ENCODE data around the gene POLR2B. TPM values are rescaled to one million over a fixed set of nuclear protein-coding genes. Genes with fewer than 3 reads are reported as not detected.
A peak's percentile ranks its signal among the peaks of the same experiment; 100 is the strongest.

POLR2B gene
- total RNA-seq, 1 donor: 94.2 TPM

GRCh38 chr4:56999751-57000150, 21.1 kb downstream of the POLR2B start:
- TF ChIP-seq CTCF (IDR thresholded peaks at IDR 0.05; ENCODE audit: insufficient read depth, low read length): no peak
- no peak overlapping the region for H3K4me3 ChIP-seq (ENCODE audit: low read depth, low read length)
- DNase-seq (ENCODE audit: low read depth): no peak

GRCh38 chr4:57013543-57014120, 34.9 kb downstream of the POLR2B start:
- no peak for DNase-seq (ENCODE audit: low read depth)
- no peak overlapping the region for H3K4me3 ChIP-seq (ENCODE audit: low read depth, low read length)
- no peak for TF ChIP-seq CTCF (IDR thresholded peaks at IDR 0.05; ENCODE audit: insufficient read depth, low read length)

GRCh38 chr4:57018980-57019379, 40.3 kb downstream of the POLR2B start:
- peak; percentile 40 for TF ChIP-seq CTCF (IDR thresholded peaks at IDR 0.05; ENCODE audit: insufficient read depth, low read length)
- peak; percentile 48 for DNase-seq (ENCODE audit: low read depth)
- no peak overlapping the region for H3K4me3 ChIP-seq (ENCODE audit: low read depth, low read length)

GRCh38 chr4:57020467-57021101, 41.9 kb downstream of the POLR2B start:
- H3K4me3 ChIP-seq (ENCODE audit: low read depth, low read length): no peak overlapping the region
- peak; percentile 87 for DNase-seq (ENCODE audit: low read depth)
- TF ChIP-seq CTCF (IDR thresholded peaks at IDR 0.05; ENCODE audit: insufficient read depth, low read length): no peak

GRCh38 chr4:57023104-57023503, 44.4 kb downstream of the POLR2B start:
- DNase-seq (ENCODE audit: low read depth): peak; percentile 86
- H3K4me3 ChIP-seq (ENCODE audit: low read depth, low read length): no peak overlapping the region
- no peak for TF ChIP-seq CTCF (IDR thresholded peaks at IDR 0.05; ENCODE audit: insufficient read depth, low read length)

GRCh38 chr4:57034520-57034919, 55.8 kb downstream of the POLR2B start:
- H3K4me3 ChIP-seq (ENCODE audit: low read depth, low read length): no peak overlapping the region
- DNase-seq (ENCODE audit: low read depth): no peak
- TF ChIP-seq CTCF (IDR thresholded peaks at IDR 0.05; ENCODE audit: insufficient read depth, low read length): no peak
